Rectal smooth muscle tissue (tissue), 1 donor: Measurements from ENCODE around the gene CCDC60.

Experiments used
- H3K27ac ChIP-seq: one replicate; pipeline ENCODE4 v1.7.0; 2013; ENCODE audit warnings: low read depth, low read length, inconsistent platforms
- H3K27me3 ChIP-seq: one replicate; pipeline ENCODE4 v1.7.0; 2013; ENCODE audit warnings: low read length; ENCODE audit not compliant: control insufficient read depth, insufficient read depth
- H3K36me3 ChIP-seq: one replicate; pipeline ENCODE4 v1.7.0; 2013; ENCODE audit warnings: low read length; ENCODE audit not compliant: control insufficient read depth, insufficient read depth
- H3K4me1 ChIP-seq: one replicate; pipeline ENCODE4 v1.7.0; 2013; ENCODE audit warnings: low read length; ENCODE audit not compliant: control insufficient read depth, insufficient read depth
- H3K4me3 ChIP-seq: one replicate; pipeline ENCODE4 v1.7.0; 2013; ENCODE audit warnings: low read length
- H3K9ac ChIP-seq: one replicate; pipeline ENCODE4 v1.7.0; 2013; ENCODE audit warnings: low read length

CCDC60 gene

DNA sequence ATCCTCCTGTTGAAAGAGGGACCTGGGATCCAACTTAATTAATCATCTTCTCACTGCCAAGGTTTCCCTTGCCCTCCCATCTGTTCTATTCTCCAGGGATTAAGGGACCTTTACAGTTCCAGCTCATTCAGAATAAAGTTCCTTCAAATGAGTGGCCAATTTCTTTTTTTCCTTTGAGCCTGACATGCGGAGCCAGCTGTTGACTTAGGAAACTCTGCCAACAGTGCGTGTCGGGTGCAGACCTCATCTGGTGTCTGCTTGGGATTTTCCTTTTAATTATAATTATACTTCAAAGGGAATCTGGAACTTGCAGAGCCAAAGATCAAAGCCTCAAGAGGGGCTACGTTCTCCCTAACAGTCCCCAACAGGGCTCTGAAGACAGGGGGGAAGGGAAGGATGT lies 64.8 kb downstream of the CCDC60 start:
- Histone ChIP-seq H3K36me3 (no peaks in the 10 kb centered on the region), H3K4me3 (no peak overlapping the region), H3K27me3 (no peaks in the 10 kb centered on the region), H3K4me1 (no peaks in the 10 kb centered on the region), H3K27ac (no peak overlapping the region), H3K9ac (no peak overlapping the region)

DNA sequence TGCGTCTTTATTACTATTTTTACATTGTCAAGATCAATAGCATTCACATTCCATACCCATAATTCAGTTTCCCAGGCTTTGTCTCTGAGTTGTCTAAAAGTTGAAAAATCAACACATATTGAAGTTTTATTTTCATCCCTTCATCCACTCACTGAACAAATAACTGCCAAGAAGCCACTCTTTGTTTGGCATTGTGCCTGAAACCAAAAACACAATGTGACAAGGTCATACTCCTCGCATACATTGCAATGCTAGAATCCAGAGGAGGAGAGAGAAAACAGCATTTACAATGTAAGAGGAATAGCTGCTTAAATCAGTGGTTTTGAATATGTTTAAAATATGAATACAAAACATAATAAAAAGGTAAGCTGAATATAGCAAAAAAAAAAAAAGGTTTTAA lies 71.8 kb downstream of the CCDC60 start:
- no peaks in the 10 kb centered on the region for H3K36me3 ChIP-seq
- no peak overlapping the region for H3K9ac ChIP-seq
- H3K27ac ChIP-seq: no peak overlapping the region
- H3K4me3 ChIP-seq: no peak overlapping the region
- H3K4me1 ChIP-seq: no peaks in the 10 kb centered on the region
- no peaks in the 10 kb centered on the region for H3K27me3 ChIP-seq

DNA sequence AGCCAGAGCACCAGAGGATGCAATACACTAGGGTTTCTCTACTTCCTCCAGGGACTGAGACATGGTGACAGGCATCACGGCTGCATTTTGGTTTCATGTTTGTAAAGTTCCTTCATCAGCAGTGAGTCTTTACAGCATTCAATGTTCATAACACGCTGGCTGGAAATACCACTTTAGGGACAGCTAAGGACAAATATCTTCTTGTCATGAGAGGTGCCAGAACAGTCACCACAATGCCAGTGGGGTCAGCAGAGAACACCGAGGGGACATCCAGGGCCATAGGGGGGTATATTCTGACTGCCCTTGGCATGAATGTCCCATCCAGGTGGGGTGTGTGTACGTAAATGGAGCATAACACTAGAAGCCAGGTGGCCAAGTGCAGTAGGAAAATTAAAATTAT lies 72.3 kb downstream of the CCDC60 start:
- H3K9ac ChIP-seq: no peak overlapping the region
- H3K27ac ChIP-seq: no peak overlapping the region
- H3K27me3 ChIP-seq: no peaks in the 10 kb centered on the region
- no peaks in the 10 kb centered on the region for H3K4me1 ChIP-seq
- no peak overlapping the region for H3K4me3 ChIP-seq
- no peaks in the 10 kb centered on the region for H3K36me3 ChIP-seq

DNA sequence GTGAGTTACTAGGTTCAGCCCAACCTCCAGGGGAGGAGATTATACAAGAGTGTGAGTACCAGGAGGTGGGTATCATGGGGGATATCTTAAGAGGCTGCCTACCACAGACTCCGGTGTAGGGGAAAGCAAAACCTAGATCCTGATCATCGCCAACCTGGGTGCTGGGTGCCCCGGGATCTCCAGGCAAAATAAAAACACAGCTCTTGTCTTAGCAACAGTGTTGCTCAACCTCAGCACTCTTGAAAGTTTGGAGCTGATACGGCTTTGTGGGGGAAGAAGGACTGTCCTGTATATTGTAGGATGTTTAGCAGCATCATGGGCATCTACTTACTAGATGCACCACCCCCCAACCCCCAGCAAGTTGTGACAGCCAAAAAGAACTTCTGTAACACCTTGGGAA lies 74.5 kb downstream of the CCDC60 start:
- Histone ChIP-seq H3K27me3 (no peaks in the 10 kb centered on the region), H3K27ac (no peak overlapping the region), H3K4me3 (no peak overlapping the region), H3K4me1 (peaks cover 6% of the 10 kb centered on the region), H3K36me3 (no peaks in the 10 kb centered on the region), H3K9ac (no peak overlapping the region)

DNA sequence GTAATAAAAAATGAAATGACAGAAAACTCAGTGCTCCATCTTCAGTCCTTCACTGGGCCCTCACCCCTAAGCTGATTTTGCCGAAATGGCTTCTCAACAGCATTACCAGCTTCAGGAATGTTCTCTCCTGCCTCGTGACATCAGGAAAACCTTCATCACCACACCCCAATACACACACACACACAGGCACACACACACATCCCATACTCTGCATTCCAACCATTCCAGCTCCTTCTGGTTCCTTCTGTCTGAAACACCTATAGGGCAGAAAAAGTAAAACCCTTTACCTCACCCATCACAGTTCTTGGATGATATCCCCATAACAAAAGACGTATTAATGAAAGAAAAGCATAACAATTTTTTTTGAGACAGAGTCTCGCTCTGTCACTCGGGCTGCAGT lies 75.9 kb downstream of the CCDC60 start:
- Histone ChIP-seq H3K36me3 (no peaks in the 10 kb centered on the region), H3K4me1 (peaks cover 6% of the 10 kb centered on the region)

DNA sequence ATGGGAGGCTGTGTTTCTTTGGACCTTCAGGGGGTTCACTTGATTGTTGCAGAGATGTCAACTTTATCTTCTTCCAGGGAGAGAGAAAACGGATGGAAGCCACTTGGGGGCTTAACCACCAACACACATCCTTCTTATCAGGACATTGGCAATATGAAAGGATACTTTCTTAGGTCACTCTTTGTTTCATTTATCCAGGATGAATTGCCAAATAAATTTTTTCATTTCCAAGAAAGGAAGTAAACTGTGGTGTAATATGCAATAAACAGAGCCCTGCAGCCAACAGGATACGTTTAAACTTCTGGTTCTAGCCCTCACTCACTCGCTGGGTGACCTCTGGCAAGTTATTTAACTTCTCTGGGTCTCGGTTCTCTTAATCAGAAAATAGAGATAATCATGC lies 77.8 kb downstream of the CCDC60 start:
- H3K36me3 ChIP-seq: no peaks in the 10 kb centered on the region
- H3K9ac ChIP-seq: no peak overlapping the region
- H3K4me3 ChIP-seq: no peak overlapping the region
- peaks cover 6% of the 10 kb centered on the region for H3K4me1 ChIP-seq
- H3K27ac ChIP-seq: no peak overlapping the region
- H3K27me3 ChIP-seq: no peaks in the 10 kb centered on the region

More for the DNA sequence above, 75.9 kb downstream of the CCDC60 start:
- Histone ChIP-seq H3K9ac (no peak overlapping the region), H3K27me3 (no peaks in the 10 kb centered on the region), H3K27ac (no peak overlapping the region), H3K4me3 (no peak overlapping the region)

DNA sequence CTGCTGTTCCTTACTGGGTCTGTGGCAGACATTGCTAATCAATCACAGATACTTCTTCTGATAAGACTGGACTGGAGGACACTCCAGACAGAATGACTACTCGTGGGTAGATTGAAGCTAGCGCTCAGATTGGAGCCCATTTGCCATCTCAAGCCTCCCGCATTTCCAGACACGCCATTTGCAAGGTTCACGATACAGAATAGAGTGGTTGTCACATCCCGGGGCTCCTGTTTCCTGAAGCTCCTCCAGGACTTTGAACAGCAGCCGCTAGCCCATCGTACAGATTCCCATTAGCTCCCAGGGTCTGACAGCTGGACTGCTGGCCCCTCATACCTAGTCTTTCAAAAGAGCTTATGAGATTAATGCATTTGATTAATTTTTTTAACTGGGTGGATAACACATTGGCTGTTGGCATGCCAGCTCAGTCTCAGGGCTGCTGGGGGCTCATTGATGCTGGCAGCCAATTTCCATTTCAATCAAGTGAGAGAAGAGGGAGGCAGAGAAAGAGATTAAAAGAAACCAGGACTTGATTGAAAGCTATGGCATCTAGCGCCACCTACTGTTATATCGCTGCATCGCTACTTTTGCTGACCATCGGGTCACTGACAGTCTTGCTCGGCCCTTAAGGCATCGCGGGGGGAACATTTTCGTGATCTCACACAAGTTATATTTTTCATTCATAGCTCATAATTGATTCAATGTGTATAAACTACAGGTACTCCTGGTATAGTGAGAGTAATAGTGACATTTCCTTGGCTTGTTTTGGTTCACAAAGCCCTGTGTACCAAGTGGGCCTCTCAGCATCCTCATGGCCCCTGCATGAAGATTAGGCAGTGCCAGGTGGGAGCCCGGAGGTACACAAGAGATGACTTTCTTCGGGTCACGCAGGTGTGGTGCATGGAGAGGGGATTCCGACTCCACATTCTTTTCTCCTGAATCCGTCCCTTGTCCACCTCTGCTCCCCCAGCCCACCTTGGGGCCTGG lies 78.6 kb downstream of the CCDC60 start:
- Histone ChIP-seq H3K4me3 (no peak overlapping the region), H3K9ac (no peak overlapping the region), H3K27me3 (no peaks in the 10 kb centered on the region), H3K36me3 (no peaks in the 10 kb centered on the region), H3K27ac (no peak overlapping the region), H3K4me1 (peaks cover 6% of the 10 kb centered on the region)

DNA sequence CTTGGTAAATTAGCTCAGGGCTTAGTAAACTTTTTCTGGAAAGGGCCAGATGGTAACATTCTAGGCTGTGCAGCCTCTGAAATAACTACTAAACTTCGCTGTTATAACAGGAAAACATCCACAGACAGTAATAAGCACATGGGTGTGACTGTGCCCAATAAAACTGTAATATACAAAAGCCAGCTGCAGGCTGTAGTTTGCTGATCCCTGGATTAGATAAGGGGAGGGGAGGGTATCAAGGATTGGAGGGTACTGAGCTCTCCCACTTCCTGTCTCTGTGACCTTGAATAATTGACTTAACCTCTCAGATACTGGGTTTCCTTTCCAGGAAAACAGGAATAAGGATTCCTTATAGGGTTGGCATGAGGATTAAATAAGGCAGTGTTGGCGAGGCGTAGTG lies 81.2 kb downstream of the CCDC60 start:
- Histone ChIP-seq H3K27ac (no peak overlapping the region), H3K9ac (no peak overlapping the region), H3K27me3 (no peaks in the 10 kb centered on the region), H3K4me1 (peaks cover 6% of the 10 kb centered on the region), H3K36me3 (no peaks in the 10 kb centered on the region), H3K4me3 (no peak overlapping the region)

DNA sequence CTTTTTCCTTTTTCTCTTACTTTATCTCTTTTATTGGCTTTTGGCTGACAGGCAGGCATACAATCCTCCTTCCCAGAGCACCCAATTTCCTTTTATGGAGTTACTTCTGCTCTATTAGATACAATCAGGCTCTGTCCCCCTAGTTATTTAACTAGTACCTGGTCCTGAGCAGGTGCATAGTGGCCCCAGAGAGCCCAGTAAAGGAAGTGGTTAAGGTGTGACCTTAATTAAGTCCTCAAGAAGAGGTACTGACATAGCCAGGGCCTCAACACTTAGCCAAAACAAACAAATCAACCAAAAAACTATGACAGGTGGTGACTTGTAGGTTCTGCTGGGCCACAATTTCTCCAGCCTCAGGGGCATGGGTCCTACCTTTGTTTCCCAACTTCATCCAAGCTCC lies 82.9 kb downstream of the CCDC60 start:
- Histone ChIP-seq H3K27ac (no peak overlapping the region), H3K4me3 (no peak overlapping the region), H3K4me1 (peaks cover 6% of the 10 kb centered on the region), H3K9ac (no peak overlapping the region), H3K27me3 (no peaks in the 10 kb centered on the region), H3K36me3 (no peaks in the 10 kb centered on the region)

DNA sequence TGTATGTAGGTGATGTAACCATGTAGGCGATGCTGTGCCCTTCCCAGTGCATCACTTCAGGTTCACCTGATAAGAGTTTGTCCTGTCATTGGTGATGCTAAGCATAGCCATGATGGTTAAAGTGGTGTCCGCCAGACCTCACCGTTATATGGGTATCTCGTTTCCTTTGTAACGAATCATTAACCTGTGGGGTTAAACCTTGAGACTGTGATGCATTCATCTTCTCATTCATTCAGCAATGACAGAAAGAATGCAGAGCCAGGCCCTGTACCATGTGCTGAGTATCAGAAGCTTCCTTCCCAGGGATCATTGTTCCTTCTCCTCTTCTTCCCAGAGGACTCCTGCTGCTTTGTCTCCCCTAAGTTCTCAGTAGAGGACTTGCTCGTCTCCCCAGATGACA lies 84.9 kb downstream of the CCDC60 start:
- H3K36me3 ChIP-seq: no peaks in the 10 kb centered on the region
- no peak overlapping the region for H3K27ac ChIP-seq
- no peaks in the 10 kb centered on the region for H3K4me1 ChIP-seq
- H3K4me3 ChIP-seq: no peak overlapping the region
- no peak overlapping the region for H3K9ac ChIP-seq
- no peaks in the 10 kb centered on the region for H3K27me3 ChIP-seq

DNA sequence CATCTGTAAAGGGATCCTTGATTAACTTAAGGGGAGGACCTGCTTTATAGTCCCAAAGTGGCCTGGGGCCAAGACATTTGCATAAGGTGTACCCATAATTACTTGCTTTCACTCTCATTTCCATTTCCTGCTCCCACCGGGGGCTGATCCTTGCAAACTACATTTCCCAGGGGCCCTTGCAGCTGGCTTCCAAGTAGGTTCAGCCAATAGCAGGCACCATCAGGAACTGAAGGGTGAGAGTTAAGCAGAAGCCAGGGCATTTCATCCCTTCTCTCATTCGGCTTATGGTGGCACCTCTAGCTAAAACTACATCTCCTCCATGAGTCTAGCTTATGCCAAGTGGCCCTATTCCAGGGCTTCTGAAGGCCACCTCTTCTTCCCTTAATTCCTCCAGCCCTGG lies 88.8 kb downstream of the CCDC60 start:
- H3K27me3 ChIP-seq: no peaks in the 10 kb centered on the region
- no peak overlapping the region for H3K4me3 ChIP-seq
- no peak overlapping the region for H3K9ac ChIP-seq
- no peaks in the 10 kb centered on the region for H3K4me1 ChIP-seq
- no peaks in the 10 kb centered on the region for H3K36me3 ChIP-seq
- no peak overlapping the region for H3K27ac ChIP-seq

DNA sequence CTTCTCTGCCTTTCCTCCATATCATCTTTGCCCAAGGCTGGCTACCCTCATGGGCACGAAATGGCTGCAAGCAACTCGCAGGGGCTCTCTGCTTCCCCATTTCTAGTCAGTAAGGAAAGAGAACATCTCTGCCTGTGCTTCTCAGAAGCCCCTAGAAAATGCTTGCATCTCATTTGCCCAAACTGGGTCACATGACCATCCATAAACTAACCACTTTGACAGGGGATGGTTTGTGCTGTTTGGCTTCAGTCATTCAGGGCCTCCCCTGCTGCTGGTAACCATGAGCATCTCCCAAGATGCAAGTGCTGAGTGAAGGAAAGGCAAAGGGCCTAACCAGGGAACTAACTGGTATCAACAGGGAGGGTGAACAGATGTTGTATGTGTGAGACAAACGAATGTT lies 91.1 kb downstream of the CCDC60 start:
- no peak overlapping the region for H3K27ac ChIP-seq
- no peak overlapping the region for H3K9ac ChIP-seq
- H3K4me1 ChIP-seq: no peaks in the 10 kb centered on the region
- no peaks in the 10 kb centered on the region for H3K36me3 ChIP-seq
- no peaks in the 10 kb centered on the region for H3K27me3 ChIP-seq
- H3K4me3 ChIP-seq: no peak overlapping the region

DNA sequence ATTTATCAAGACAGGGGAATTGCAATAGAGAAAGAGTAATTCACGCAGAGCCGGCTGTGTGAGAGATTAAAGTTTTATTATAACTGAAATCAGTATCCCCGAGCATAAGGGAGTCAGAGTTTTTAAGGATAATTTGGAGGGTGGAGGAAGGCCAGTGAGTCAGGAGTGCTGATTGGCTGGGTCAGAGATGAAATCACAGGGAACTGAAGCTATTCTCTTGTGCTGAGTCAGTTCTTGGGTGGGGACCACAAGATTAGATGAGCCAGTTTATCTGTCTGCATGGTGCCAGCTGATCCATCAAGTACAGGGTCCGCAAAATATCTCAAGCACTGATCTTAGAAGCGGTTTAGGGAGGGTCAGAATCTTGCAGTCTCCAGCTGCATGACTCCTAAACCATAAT lies 96.6 kb downstream of the CCDC60 start:
- H3K27me3 ChIP-seq: no peaks in the 10 kb centered on the region
- no peak overlapping the region for H3K27ac ChIP-seq
- H3K4me1 ChIP-seq: no peaks in the 10 kb centered on the region
- H3K36me3 ChIP-seq: no peaks in the 10 kb centered on the region
- no peak overlapping the region for H3K4me3 ChIP-seq
- no peak overlapping the region for H3K9ac ChIP-seq
